ENCODE results near the gene SPATS2L.

GRCh38 chr2:200351815-200352214, 45.3 kb downstream of the SPATS2L start:
- TF ChIP-seq NFIC (IDR thresholded peaks at IDR 0.05), result no peak
- TF ChIP-seq EP300 (IDR thresholded peaks at IDR 0.05; ENCODE audit: borderline replicate concordance), result no peak
- TF ChIP-seq YY1 (IDR thresholded peaks at IDR 0.05; ENCODE audit: low read depth), result no peak

Measured in Ishikawa (cell line).